SK-N-SH treated with all-trans-retinoic acid at 6 μM for 48 hours (cell line): ENCODE measurements around the gene BICD1.

ENCODE experiments used
- ATAC-seq: fragments of 200-7000 bp; cut with Tn5 transposase; 3 replicates; pipeline ENCODE4 v1.9.1; 2020; ENCODE audit warnings: mild to moderate bottlenecking, moderate library complexity
- ARNTL ChIP-seq: fragments of 450-650 bp; formaldehyde crosslinking; IDR thresholded peaks from 2 replicates; pipeline ENCODE4 v1.5.0; 2020; ENCODE audit warnings: low read depth, mild to moderate bottlenecking, moderate library complexity, borderline replicate concordance
- BACH2 ChIP-seq: fragments of 250-450 bp; sonication (Bioruptor Pico); IDR thresholded peaks from 2 replicates; pipeline ENCODE4 v1.9.0; 2021; ENCODE audit warnings: mild to moderate bottlenecking, borderline replicate concordance
- CREB5 ChIP-seq: fragments of 250-450 bp; sonication (Bioruptor Pico); IDR thresholded peaks from 2 replicates; pipeline ENCODE4 v1.5.1; 2020; ENCODE audit warnings: low read depth, mild to moderate bottlenecking, moderate library complexity
- CSDC2 ChIP-seq: fragments of 250-450 bp; sonication (Bioruptor Pico); IDR thresholded peaks from 2 replicates; pipeline ENCODE4 v1.5.0; 2020; ENCODE audit warnings: mild to moderate bottlenecking, moderate library complexity
- GLIS3 ChIP-seq: fragments of 250-450 bp; sonication (Bioruptor Pico); IDR thresholded peaks from 2 replicates; pipeline ENCODE4 v1.5.0; 2020; ENCODE audit warnings: mild to moderate bottlenecking, moderate library complexity
- ISL1 ChIP-seq: fragments of 250-450 bp; sonication (Bioruptor Pico); IDR thresholded peaks from 2 replicates; pipeline ENCODE4 v2.1.2; 2022; ENCODE audit warnings: mild to moderate bottlenecking, moderate library complexity
- OSR1 ChIP-seq: fragments of 250-450 bp; sonication (Bioruptor Pico); IDR thresholded peaks from 2 replicates; pipeline ENCODE4 v1.8.0; 2022; ENCODE audit warnings: moderate library complexity, mild to moderate bottlenecking, inconsistent platforms
- PATZ1 ChIP-seq: fragments of 250-450 bp; sonication (Bioruptor Pico); IDR thresholded peaks from 2 replicates; pipeline ENCODE4 v1.8.0; 2020; ENCODE audit warnings: mild to moderate bottlenecking, moderate library complexity, borderline replicate concordance
- POU6F1 ChIP-seq: fragments of 250-450 bp; sonication (Bioruptor Pico); IDR thresholded peaks from 2 replicates; pipeline ENCODE4 v1.8.0; 2021; ENCODE audit warnings: low read depth, mild to moderate bottlenecking, moderate library complexity, borderline replicate concordance
- PPARA ChIP-seq: fragments of 250-450 bp; sonication (Bioruptor Pico); IDR thresholded peaks from 2 replicates; pipeline ENCODE4 v1.5.0; 2020; ENCODE audit warnings: mild to moderate bottlenecking, borderline replicate concordance
- RARB ChIP-seq: fragments of 250-450 bp; sonication (Bioruptor Pico); IDR thresholded peaks from 2 replicates; pipeline ENCODE4 v1.8.0; 2021; ENCODE audit warnings: mild to moderate bottlenecking, moderate library complexity
- SNAI2 ChIP-seq: fragments of 250-450 bp; sonication (Bioruptor Pico); IDR thresholded peaks from 2 replicates; pipeline ENCODE4 v1.5.0; 2020; ENCODE audit warnings: mild to moderate bottlenecking, moderate library complexity
- TOX ChIP-seq: fragments of 250-450 bp; sonication (Bioruptor Pico); IDR thresholded peaks from 2 replicates; pipeline ENCODE4 v1.8.0; 2021; ENCODE audit warnings: mild to moderate bottlenecking, moderate library complexity, borderline replicate concordance
- TSHZ2 ChIP-seq: fragments of 250-450 bp; sonication (Bioruptor Pico); IDR thresholded peaks from 2 replicates; pipeline ENCODE4 v1.5.0; 2020; ENCODE audit warnings: mild to moderate bottlenecking, moderate library complexity
- ZC3H10 ChIP-seq: fragments of 250-450 bp; sonication (Bioruptor Pico); IDR thresholded peaks from 2 replicates; pipeline ENCODE4 v1.5.1; 2021; ENCODE audit warnings: mild to moderate bottlenecking, moderate library complexity
- ZFP3 ChIP-seq: fragments of 250-450 bp; sonication (Bioruptor Pico); IDR thresholded peaks from 2 replicates; pipeline ENCODE4 v1.5.0; 2020; ENCODE audit warnings: mild to moderate bottlenecking, moderate library complexity
- ZFP30 ChIP-seq: fragments of 450-650 bp; formaldehyde crosslinking; IDR thresholded peaks from 2 replicates; pipeline ENCODE4 v1.5.0; 2022; ENCODE audit warnings: mild to moderate bottlenecking, moderate library complexity
- ZNF565 ChIP-seq: fragments of 450-650 bp; formaldehyde crosslinking; conservative IDR thresholded peaks from 2 replicates; pipeline ENCODE4 v1.5.0; 2020; ENCODE audit warnings: low read depth, mild to moderate bottlenecking, moderate library complexity
- ZNF70 ChIP-seq: fragments of 450-650 bp; formaldehyde crosslinking; IDR thresholded peaks from 2 replicates; pipeline ENCODE4 v1.5.0; 2020; ENCODE audit warnings: mild to moderate bottlenecking, moderate library complexity
- ZNF8 ChIP-seq: fragments of 450-650 bp; formaldehyde crosslinking; IDR thresholded peaks from 2 replicates; pipeline ENCODE4 v1.5.0; 2020; ENCODE audit warnings: mild to moderate bottlenecking, moderate library complexity

Gene BICD1

GRCh38 chr12:32135967-32136366 lies 29.3 kb downstream of the BICD1 start:
- ATAC-seq: no peak
- TF ChIP-seq CSDC2 (CRISPR knock-in tag): no peak
- TF ChIP-seq TSHZ2 (CRISPR knock-in tag): no peak
- no peak for TF ChIP-seq POU6F1
- TF ChIP-seq PPARA (CRISPR knock-in tag): no peak
- no peak for TF ChIP-seq ZFP3 (CRISPR knock-in tag)
- TF ChIP-seq RARB: no peak
- no peak for TF ChIP-seq OSR1
- TF ChIP-seq ZC3H10: no peak
- no peak for TF ChIP-seq ARNTL (CRISPR knock-in tag)
- TF ChIP-seq CREB5 (CRISPR knock-in tag): no peak
- TF ChIP-seq PATZ1 (CRISPR knock-in tag): no peak
- no peak for TF ChIP-seq ZFP30 (CRISPR knock-in tag)
- TF ChIP-seq ZNF565 (CRISPR knock-in tag): no peak
- no peak for TF ChIP-seq ISL1
- TF ChIP-seq GLIS3 (CRISPR knock-in tag): no peak
- no peak for TF ChIP-seq TOX
- no peak for TF ChIP-seq ZNF70
- no peak for TF ChIP-seq ZNF8 (CRISPR knock-in tag)

GRCh38 chr12:32136404-32136803 lies 29.8 kb downstream of the BICD1 start:
- ATAC-seq: no peak
- TF ChIP-seq ZFP3 (CRISPR knock-in tag): no peak
- TF ChIP-seq SNAI2: no peak
- TF ChIP-seq CREB5 (CRISPR knock-in tag): no peak
- TF ChIP-seq ZC3H10: no peak
- no peak for TF ChIP-seq TOX
- TF ChIP-seq GLIS3 (CRISPR knock-in tag): no peak
- TF ChIP-seq ISL1: no peak

- no peak for ATAC-seq
- no peak for TF ChIP-seq TOX
- TF ChIP-seq BACH2 (CRISPR knock-in tag): no peak
- TF ChIP-seq GLIS3 (CRISPR knock-in tag): no peak
- TF ChIP-seq CSDC2 (CRISPR knock-in tag): no peak
- TF ChIP-seq CREB5 (CRISPR knock-in tag): no peak
- TF ChIP-seq PPARA (CRISPR knock-in tag): no peak
- no peak for TF ChIP-seq ZC3H10
Measured at GRCh38 chr12:32139064-32139421, 32.4 kb downstream of the BICD1 start.
